SK-N-SH treated with all-trans-retinoic acid at 6 μM for 48 hours (cell line): ENCODE results near the gene TFCP2L1.

Experiments used
- ATAC-seq: fragments of 200-7000 bp; cut with Tn5 transposase; 3 replicates; pipeline ENCODE4 v1.9.1; 2020; ENCODE audit warnings: mild to moderate bottlenecking, moderate library complexity
- ARNTL ChIP-seq: fragments of 450-650 bp; formaldehyde crosslinking; IDR thresholded peaks from 2 replicates; pipeline ENCODE4 v1.5.0; 2020; ENCODE audit warnings: low read depth, mild to moderate bottlenecking, moderate library complexity, borderline replicate concordance
- BACH2 ChIP-seq: fragments of 250-450 bp; sonication (Bioruptor Pico); IDR thresholded peaks from 2 replicates; pipeline ENCODE4 v1.9.0; 2021; ENCODE audit warnings: mild to moderate bottlenecking, borderline replicate concordance
- CREB5 ChIP-seq: fragments of 250-450 bp; sonication (Bioruptor Pico); IDR thresholded peaks from 2 replicates; pipeline ENCODE4 v1.5.1; 2020; ENCODE audit warnings: low read depth, mild to moderate bottlenecking, moderate library complexity
- CSDC2 ChIP-seq: fragments of 250-450 bp; sonication (Bioruptor Pico); IDR thresholded peaks from 2 replicates; pipeline ENCODE4 v1.5.0; 2020; ENCODE audit warnings: mild to moderate bottlenecking, moderate library complexity
- CSRNP3 ChIP-seq: fragments of 250-450 bp; sonication (Bioruptor Pico); IDR thresholded peaks from 2 replicates; pipeline ENCODE4 v1.5.1; 2021; ENCODE audit warnings: mild to moderate bottlenecking, moderate library complexity
- ESRRG ChIP-seq: fragments of 250-450 bp; sonication (Bioruptor Pico); IDR thresholded peaks from 2 replicates; pipeline ENCODE4 v1.6.1; 2021; ENCODE audit warnings: mild to moderate bottlenecking
- GLIS3 ChIP-seq: fragments of 250-450 bp; sonication (Bioruptor Pico); IDR thresholded peaks from 2 replicates; pipeline ENCODE4 v1.5.0; 2020; ENCODE audit warnings: mild to moderate bottlenecking, moderate library complexity
- ISL1 ChIP-seq: fragments of 250-450 bp; sonication (Bioruptor Pico); IDR thresholded peaks from 2 replicates; pipeline ENCODE4 v2.1.2; 2022; ENCODE audit warnings: mild to moderate bottlenecking, moderate library complexity
- OSR1 ChIP-seq: fragments of 250-450 bp; sonication (Bioruptor Pico); IDR thresholded peaks from 2 replicates; pipeline ENCODE4 v1.8.0; 2022; ENCODE audit warnings: moderate library complexity, mild to moderate bottlenecking, inconsistent platforms
- PATZ1 ChIP-seq: fragments of 250-450 bp; sonication (Bioruptor Pico); IDR thresholded peaks from 2 replicates; pipeline ENCODE4 v1.8.0; 2020; ENCODE audit warnings: mild to moderate bottlenecking, moderate library complexity, borderline replicate concordance
- POU6F1 ChIP-seq: fragments of 250-450 bp; sonication (Bioruptor Pico); IDR thresholded peaks from 2 replicates; pipeline ENCODE4 v1.8.0; 2021; ENCODE audit warnings: low read depth, mild to moderate bottlenecking, moderate library complexity, borderline replicate concordance
- PPARA ChIP-seq: fragments of 250-450 bp; sonication (Bioruptor Pico); IDR thresholded peaks from 2 replicates; pipeline ENCODE4 v1.5.0; 2020; ENCODE audit warnings: mild to moderate bottlenecking, borderline replicate concordance
- RARB ChIP-seq: fragments of 250-450 bp; sonication (Bioruptor Pico); IDR thresholded peaks from 2 replicates; pipeline ENCODE4 v1.8.0; 2021; ENCODE audit warnings: mild to moderate bottlenecking, moderate library complexity
- TCF4 ChIP-seq: fragments of 250-450 bp; sonication (Bioruptor Pico); IDR thresholded peaks from 2 replicates; pipeline ENCODE4 v1.8.0; 2021; ENCODE audit warnings: mild to moderate bottlenecking, moderate library complexity, borderline replicate concordance
- TOX ChIP-seq: fragments of 250-450 bp; sonication (Bioruptor Pico); IDR thresholded peaks from 2 replicates; pipeline ENCODE4 v1.8.0; 2021; ENCODE audit warnings: mild to moderate bottlenecking, moderate library complexity, borderline replicate concordance
- TSHZ2 ChIP-seq: fragments of 250-450 bp; sonication (Bioruptor Pico); IDR thresholded peaks from 2 replicates; pipeline ENCODE4 v1.5.0; 2020; ENCODE audit warnings: mild to moderate bottlenecking, moderate library complexity
- ZC3H10 ChIP-seq: fragments of 250-450 bp; sonication (Bioruptor Pico); IDR thresholded peaks from 2 replicates; pipeline ENCODE4 v1.5.1; 2021; ENCODE audit warnings: mild to moderate bottlenecking, moderate library complexity
- ZFP3 ChIP-seq: fragments of 250-450 bp; sonication (Bioruptor Pico); IDR thresholded peaks from 2 replicates; pipeline ENCODE4 v1.5.0; 2020; ENCODE audit warnings: mild to moderate bottlenecking, moderate library complexity
- ZNF565 ChIP-seq: fragments of 450-650 bp; formaldehyde crosslinking; conservative IDR thresholded peaks from 2 replicates; pipeline ENCODE4 v1.5.0; 2020; ENCODE audit warnings: low read depth, mild to moderate bottlenecking, moderate library complexity
- ZNF70 ChIP-seq: fragments of 450-650 bp; formaldehyde crosslinking; IDR thresholded peaks from 2 replicates; pipeline ENCODE4 v1.5.0; 2020; ENCODE audit warnings: mild to moderate bottlenecking, moderate library complexity
- ZNF8 ChIP-seq: fragments of 450-650 bp; formaldehyde crosslinking; IDR thresholded peaks from 2 replicates; pipeline ENCODE4 v1.5.0; 2020; ENCODE audit warnings: mild to moderate bottlenecking, moderate library complexity

TFCP2L1 gene

GRCh38 chr2:121254748-121255147 lies 30.3 kb downstream of the TFCP2L1 start:
- TF ChIP-seq ZNF565 (no peak), CREB5 (no peak), ZNF8 (CRISPR knock-in tag) (no peak), GLIS3 (CRISPR knock-in tag) (no peak), CSDC2 (no peak), BACH2 (no peak), TOX (CRISPR knock-in tag) (no peak), TCF4 (CRISPR knock-in tag) (no peak)
- no peak for ATAC-seq

- no peak for ATAC-seq
- no peak for TF ChIP-seq ZNF565
- no peak for TF ChIP-seq POU6F1 (CRISPR knock-in tag)
- no peak for TF ChIP-seq GLIS3 (CRISPR knock-in tag)
- no peak for TF ChIP-seq ZNF70 (CRISPR knock-in tag)
- TF ChIP-seq CREB5: no peak
- TF ChIP-seq PPARA: no peak
- no peak for TF ChIP-seq ZNF8 (CRISPR knock-in tag)
- TF ChIP-seq ISL1 (CRISPR knock-in tag): no peak
- no peak for TF ChIP-seq PATZ1
- no peak for TF ChIP-seq ZFP3 (CRISPR knock-in tag)
- no peak for TF ChIP-seq RARB (CRISPR knock-in tag)
- TF ChIP-seq CSDC2: no peak
- TF ChIP-seq ARNTL (CRISPR knock-in tag): no peak
- no peak for TF ChIP-seq TOX (CRISPR knock-in tag)
- no peak for TF ChIP-seq TCF4 (CRISPR knock-in tag)
- TF ChIP-seq OSR1: no peak
- TF ChIP-seq ZC3H10 (CRISPR knock-in tag): no peak
- TF ChIP-seq CSRNP3 (CRISPR knock-in tag): no peak
- no peak for TF ChIP-seq TSHZ2
- TF ChIP-seq ESRRG: no peak
These were observed 31.2 kb downstream of the TFCP2L1 start for GRCh38 chr2:121253674-121254240.
